Measurements from ENCODE around the gene IL3RA. TPM values are rescaled to one million over a fixed set of nuclear protein-coding genes. Genes with fewer than 3 reads are reported as not detected.

Gene IL3RA
- total RNA-seq, result 9.0 and 48.7 TPM in 2 replicates

DNA sequence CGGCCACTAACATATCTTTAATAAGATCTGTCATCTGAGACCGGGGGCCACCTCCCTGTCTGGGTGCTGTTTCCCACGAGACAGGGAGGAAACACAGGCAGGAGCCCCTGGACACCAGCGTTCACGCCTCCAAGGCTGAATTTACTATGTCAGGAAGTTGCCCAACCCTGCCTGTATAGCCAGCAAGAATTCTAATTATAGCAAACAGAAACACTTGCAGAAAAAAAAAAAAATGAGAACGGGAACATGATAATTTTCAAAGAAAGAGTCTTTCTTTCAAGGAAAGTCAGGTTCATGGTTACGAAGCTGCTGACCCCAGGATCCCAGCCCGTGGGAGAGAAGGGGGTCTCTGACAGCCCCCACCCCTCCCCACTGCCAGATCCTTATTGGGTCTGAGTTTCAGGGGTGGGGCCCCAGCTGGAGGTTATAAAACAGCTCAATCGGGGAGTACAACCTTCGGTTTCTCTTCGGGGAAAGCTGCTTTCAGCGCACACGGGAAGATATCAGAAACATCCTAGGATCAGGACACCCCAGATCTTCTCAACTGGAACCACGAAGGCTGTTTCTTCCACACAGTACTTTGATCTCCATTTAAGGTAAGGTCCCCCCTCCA lies at the start of gene IL3RA:
Gene IL3RA (plus strand): TSS at position 455 of the 613 bp plus-strand sequence. CDS start 4,981 bp downstream, outside the sequence.

GRCh38 chrX:1391707-1392375 lies 55.3 kb downstream of the IL3RA start, which contains the start of gene SLC25A6:
SLC25A6 (minus strand) TSS chrX:1392113; CDS start chrX:1392009, 104 bp downstream.

Other genes with a start within 250 kb of the IL3RA start
- gene CRLF2, start 124.1 kb upstream of the IL3RA start, total RNA-seq, result not detected in 2 replicates
- not detected in 2 replicates for gene CSF2RA, start 68.0 kb upstream of the IL3RA start, total RNA-seq
- gene SLC25A6, start 55.3 kb downstream of the IL3RA start, total RNA-seq, result 222 and 238 TPM in 2 replicates
- gene ASMTL, start 116.1 kb downstream of the IL3RA start, total RNA-seq, result 12.5 and 14.6 TPM in 2 replicates
- 0.26 and 0.43 TPM in 2 replicates for gene P2RY8, start 200.4 kb downstream of the IL3RA start, total RNA-seq

Measured in dermis lymphatic vessel endothelial cell (primary cell).